ENCODE results near the gene SOX6.

SOX6 gene

DNA sequence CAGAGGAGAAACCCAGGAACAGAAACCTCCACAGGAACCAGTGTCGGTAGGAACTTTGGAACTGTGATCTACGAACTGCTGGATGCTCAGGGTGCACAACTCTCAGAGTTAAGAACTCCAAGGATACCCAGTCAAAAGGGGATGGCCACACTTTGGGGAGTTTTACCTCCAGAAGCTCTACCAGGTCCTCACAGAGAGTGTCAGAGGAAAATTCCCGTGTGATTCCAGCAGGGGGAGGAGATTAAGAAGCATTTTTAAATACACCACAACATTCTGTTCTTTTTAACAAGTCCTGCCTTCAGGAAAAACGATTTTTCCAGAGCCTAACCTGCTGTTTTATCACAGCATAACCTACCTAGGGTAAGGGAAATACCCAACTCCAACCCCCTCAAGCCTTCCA, 104.0 kb downstream of the SOX6 start:
- H3K9me3 ChIP-seq (ENCODE audit: control insufficient read depth, insufficient read depth, low read length), result no peaks in the 10 kb centered on the region
- no peak overlapping the region for H3K9ac ChIP-seq (ENCODE audit: low read depth, low read length)
- no peaks in the 10 kb centered on the region for H3K36me3 ChIP-seq (ENCODE audit: insufficient read depth, low read length)

DNA sequence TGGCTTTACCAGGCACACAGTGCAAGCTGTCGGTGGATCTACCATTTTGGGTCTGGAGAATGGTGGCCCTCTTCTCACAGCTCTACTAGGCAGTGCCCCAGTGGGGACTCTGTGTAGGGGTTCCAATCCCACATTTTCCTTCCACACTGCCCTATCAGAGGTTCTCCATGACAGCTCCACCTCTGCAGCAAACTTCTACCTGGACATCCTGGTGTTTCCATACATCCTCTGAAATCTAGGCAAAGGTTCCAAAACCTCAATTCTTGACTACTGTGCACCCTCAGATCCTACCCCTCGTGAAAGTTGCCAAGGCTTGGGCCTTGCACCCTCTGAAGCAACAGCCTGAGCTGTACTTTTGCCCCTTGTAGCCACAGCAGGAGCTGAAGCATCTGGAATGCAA, 108.1 kb downstream of the SOX6 start:
- Histone ChIP-seq H3K9ac (ENCODE audit: low read depth, low read length) (no peak overlapping the region), H3K9me3 (ENCODE audit: control insufficient read depth, insufficient read depth, low read length) (no peaks in the 10 kb centered on the region), H3K4me1 (ENCODE audit: insufficient read depth, low read length) (no peaks in the 10 kb centered on the region), H3K36me3 (ENCODE audit: insufficient read depth, low read length) (no peaks in the 10 kb centered on the region)

More for the DNA sequence above, 104.0 kb downstream of the SOX6 start:
- no peaks in the 10 kb centered on the region for H3K4me1 ChIP-seq (ENCODE audit: insufficient read depth, low read length)

DNA sequence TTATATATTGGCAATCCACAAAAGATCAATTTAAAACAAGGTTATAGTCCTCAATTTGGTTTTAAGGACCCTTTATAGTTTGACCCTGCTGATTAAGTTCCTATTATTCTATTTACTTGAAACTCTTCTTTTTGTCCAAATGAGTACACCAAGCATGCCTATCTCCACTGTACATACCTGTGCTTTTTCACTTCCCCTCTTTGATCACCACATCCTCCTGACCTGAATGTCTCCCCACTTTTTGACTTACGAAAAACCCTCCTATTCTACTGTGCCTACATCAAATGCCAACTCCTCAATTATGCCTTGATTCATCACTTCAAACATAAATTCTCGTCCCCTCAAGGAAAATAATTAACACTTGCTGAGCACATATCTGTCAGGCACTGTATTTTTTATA, 113.5 kb downstream of the SOX6 start:
- Histone ChIP-seq H3K9ac (ENCODE audit: low read depth, low read length) (no peak overlapping the region), H3K9me3 (ENCODE audit: control insufficient read depth, insufficient read depth, low read length) (no peaks in the 10 kb centered on the region), H3K36me3 (ENCODE audit: insufficient read depth, low read length) (no peaks in the 10 kb centered on the region), H3K4me1 (ENCODE audit: insufficient read depth, low read length) (peaks cover 4% of the 10 kb centered on the region; the same call in 1 of the 2 replicates)

DNA sequence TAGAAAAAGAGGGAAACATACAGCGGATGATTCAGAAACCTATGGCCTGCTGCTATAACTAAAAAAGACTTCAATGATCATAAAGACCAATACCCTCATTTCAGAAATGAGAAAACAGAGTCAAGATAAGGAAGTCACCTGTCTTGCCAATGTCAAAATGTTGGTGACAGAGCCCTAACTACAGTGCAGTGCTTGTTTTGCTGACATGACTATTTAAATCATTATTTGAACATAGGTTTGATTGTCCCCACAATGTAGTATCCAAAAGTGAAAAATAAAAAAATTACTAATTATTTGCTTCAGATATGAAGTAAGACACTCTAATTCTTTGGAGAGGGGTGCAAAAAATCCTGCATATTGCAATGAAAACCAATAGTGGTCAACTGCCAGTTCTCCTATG, 115.7 kb downstream of the SOX6 start:
- Histone ChIP-seq H3K9ac (ENCODE audit: low read depth, low read length) (no peak overlapping the region), H3K4me1 (ENCODE audit: insufficient read depth, low read length) (peaks cover 4% of the 10 kb centered on the region; the same call in 1 of the 2 replicates), H3K36me3 (ENCODE audit: insufficient read depth, low read length) (no peaks in the 10 kb centered on the region), H3K9me3 (ENCODE audit: control insufficient read depth, insufficient read depth, low read length) (no peaks in the 10 kb centered on the region)

DNA sequence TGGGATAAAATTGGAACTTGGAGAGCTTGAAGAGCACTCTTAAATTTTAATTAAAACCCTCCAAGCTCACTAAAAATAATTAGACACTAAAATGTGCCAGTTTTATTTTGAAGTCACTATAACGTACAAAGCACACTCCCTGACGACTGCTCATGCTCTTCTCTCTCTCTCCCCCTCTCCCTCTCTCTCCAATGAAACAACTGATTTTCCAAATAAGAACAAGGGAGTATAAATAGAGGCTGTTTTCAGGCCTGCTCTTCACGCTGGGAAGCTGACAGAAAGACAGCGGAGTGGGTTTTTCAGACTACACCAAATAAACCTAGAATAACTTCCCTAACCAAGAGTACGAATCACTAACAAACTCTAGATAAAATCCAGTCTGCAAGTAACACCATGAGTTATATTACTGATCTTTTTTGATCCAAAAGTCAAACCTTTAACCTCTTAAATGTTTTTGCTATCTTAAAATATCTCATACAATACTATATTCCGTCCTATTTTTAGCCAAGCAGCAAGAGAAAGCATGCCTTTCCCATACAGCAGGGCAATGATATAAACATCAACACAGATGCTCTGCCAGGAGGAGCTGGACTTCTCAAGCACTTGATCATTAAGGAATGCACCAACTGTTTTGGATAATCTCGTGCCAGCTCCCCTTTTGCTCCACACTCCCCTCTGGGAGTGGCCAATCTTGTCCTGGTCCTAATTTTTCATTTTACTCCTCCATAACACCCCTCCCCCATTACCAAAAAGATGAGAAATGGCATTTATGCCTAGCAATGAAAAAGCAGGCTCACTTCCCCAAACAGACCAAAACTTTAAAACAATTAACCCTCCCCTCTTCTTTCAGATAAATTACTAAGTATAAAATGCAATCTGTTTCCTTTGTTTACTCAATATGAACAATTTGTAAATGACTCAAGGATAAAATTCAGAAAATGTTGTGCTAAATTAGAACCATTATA, 116.9 kb downstream of the SOX6 start:
- Histone ChIP-seq H3K4me1 (ENCODE audit: insufficient read depth, low read length) (peaks cover 4% of the 10 kb centered on the region; the same call in 1 of the 2 replicates), H3K9me3 (ENCODE audit: control insufficient read depth, insufficient read depth, low read length) (no peaks in the 10 kb centered on the region), H3K36me3 (ENCODE audit: insufficient read depth, low read length) (no peaks in the 10 kb centered on the region), H3K9ac (ENCODE audit: low read depth, low read length) (no peak overlapping the region)

DNA sequence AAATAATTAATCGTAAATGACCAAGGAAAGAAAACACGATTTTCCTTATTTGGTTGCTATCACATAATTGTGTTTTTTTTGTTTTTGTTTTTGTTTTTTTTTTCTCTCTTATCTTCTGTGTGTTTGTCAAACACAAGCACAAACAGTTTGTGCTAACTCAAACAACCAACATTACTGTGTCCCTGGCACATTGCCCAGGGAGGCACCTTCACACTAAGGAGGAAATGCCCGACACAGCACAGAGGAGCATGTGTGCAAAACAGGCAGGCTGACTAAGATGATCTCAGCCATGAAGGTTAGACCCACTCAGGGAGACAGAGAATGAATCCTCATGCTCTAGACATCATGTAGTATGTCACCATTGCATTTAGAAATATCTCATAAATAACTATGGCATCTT, 130.1 kb downstream of the SOX6 start:
- no peak overlapping the region for H3K9ac ChIP-seq (ENCODE audit: low read depth, low read length)
- H3K36me3 ChIP-seq (ENCODE audit: insufficient read depth, low read length), result no peaks in the 10 kb centered on the region

DNA sequence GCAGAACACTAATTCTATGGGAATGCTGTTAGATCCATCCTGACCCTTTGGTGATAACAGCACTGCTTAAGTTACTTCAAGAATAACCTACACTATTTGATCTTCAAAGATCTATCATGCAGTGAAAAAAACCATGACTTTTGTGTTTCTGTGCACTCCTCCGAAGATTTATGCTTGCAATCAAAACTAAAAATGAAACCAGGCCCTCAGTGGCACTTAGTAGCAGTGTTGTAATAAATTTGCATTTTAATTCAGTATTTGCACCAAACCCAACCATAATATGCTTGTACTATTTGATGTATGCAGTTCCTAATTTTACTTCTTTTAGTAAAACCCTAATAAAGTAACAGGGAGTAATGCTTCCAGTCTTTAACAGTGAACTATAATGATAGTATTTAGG, 130.7 kb downstream of the SOX6 start:
- Histone ChIP-seq H3K4me1 (ENCODE audit: insufficient read depth, low read length) (no peaks in the 10 kb centered on the region; the same call in 1 of the 2 replicates), H3K9me3 (ENCODE audit: control insufficient read depth, insufficient read depth, low read length) (no peaks in the 10 kb centered on the region), H3K9ac (ENCODE audit: low read depth, low read length) (no peak overlapping the region), H3K36me3 (ENCODE audit: insufficient read depth, low read length) (no peaks in the 10 kb centered on the region)

More for the DNA sequence above, 130.1 kb downstream of the SOX6 start:
- Histone ChIP-seq H3K4me1 (ENCODE audit: insufficient read depth, low read length) (no peaks in the 10 kb centered on the region; the same call in 1 of the 2 replicates), H3K9me3 (ENCODE audit: control insufficient read depth, insufficient read depth, low read length) (no peaks in the 10 kb centered on the region)

DNA sequence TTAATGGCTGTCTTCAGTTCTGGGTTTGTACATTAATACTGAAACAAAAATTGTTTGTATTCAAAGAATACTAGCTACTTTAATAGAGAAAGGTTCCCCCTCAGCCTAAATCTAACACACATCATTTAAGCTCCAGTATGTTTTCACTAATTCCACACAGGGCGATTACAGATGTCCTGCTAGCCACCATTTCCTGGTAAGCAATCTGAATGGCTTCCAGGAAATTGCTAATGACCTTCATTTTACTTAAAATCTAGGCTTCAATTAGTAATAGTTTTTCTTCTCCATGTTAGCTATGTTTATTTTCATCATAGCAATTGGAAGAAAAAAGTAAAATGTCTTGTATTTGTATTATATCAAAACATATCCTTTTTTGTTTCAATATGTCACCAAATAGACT, 132.8 kb downstream of the SOX6 start:
- no peaks in the 10 kb centered on the region for H3K36me3 ChIP-seq (ENCODE audit: insufficient read depth, low read length)
- H3K9me3 ChIP-seq (ENCODE audit: control insufficient read depth, insufficient read depth, low read length), result no peaks in the 10 kb centered on the region
- H3K9ac ChIP-seq (ENCODE audit: low read depth, low read length), result no peak overlapping the region
- H3K4me1 ChIP-seq (ENCODE audit: insufficient read depth, low read length), result no peaks in the 10 kb centered on the region; the same call in 1 of the 2 replicates

DNA sequence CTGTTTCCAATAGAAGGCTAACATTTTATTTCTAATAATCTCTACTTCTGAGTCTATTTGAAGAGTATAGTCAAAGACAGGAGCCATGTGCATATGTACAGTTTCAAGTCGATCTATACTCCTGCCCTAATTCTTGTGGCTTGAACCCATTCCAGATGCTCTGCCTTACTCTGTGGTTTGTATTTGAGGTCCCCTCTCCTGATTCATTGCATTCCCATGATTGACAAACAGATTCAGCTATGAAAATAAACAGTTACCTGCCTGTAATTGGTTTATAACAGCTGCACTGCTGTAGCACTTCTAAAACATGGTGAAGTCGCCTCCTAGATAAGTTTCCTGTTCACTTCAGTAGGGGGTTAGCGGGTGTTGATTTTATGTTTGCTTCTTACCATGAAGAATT, 138.7 kb downstream of the SOX6 start:
- Histone ChIP-seq H3K9ac (ENCODE audit: low read depth, low read length) (no peak overlapping the region), H3K9me3 (ENCODE audit: control insufficient read depth, insufficient read depth, low read length) (no peaks in the 10 kb centered on the region), H3K4me1 (ENCODE audit: insufficient read depth, low read length) (no peaks in the 10 kb centered on the region), H3K36me3 (ENCODE audit: insufficient read depth, low read length) (no peaks in the 10 kb centered on the region)

DNA sequence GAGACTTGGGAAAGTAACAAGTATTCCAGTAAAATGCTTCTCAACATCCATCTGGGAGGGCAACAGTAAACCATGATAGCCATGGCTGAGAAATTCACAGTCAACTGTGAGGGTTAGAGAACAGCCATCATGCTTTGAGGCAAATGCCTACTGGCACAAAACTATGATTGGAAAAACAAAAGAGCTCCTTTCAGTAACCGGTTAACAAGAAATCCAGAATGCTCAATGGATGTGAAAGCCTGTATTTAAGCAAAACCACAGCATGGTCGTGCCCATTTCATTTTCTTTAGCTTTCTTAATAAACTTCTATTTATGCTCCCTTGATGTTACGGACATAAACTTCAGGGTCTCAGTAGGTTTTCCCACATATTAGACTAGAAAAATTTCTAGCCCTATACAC, 139.5 kb downstream of the SOX6 start:
- Histone ChIP-seq H3K9me3 (ENCODE audit: control insufficient read depth, insufficient read depth, low read length) (no peaks in the 10 kb centered on the region), H3K36me3 (ENCODE audit: insufficient read depth, low read length) (no peaks in the 10 kb centered on the region), H3K9ac (ENCODE audit: low read depth, low read length) (no peak overlapping the region), H3K4me1 (ENCODE audit: insufficient read depth, low read length) (no peaks in the 10 kb centered on the region)

DNA sequence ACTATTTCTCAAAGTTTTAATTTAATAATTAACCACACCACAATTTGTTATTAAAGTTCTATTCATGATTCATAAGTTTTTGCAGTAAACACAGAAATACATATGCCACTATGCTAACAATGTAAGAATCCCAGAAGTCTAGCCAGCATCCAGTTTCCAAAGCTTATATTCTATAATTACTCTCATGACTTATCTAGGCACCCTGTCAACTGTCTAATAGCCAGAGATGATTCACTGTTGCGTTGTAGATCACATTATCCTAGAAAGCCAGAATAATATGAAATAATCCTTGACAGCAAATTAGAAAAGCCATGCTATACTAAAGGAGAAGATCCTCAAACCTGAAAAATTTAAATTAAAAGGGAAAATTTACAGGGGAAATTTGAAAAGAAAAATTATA, 141.0 kb downstream of the SOX6 start:
- Histone ChIP-seq H3K4me1 (ENCODE audit: insufficient read depth, low read length) (no peaks in the 10 kb centered on the region), H3K9me3 (ENCODE audit: control insufficient read depth, insufficient read depth, low read length) (no peaks in the 10 kb centered on the region), H3K9ac (ENCODE audit: low read depth, low read length) (no peak overlapping the region), H3K36me3 (ENCODE audit: insufficient read depth, low read length) (no peaks in the 10 kb centered on the region)

DNA sequence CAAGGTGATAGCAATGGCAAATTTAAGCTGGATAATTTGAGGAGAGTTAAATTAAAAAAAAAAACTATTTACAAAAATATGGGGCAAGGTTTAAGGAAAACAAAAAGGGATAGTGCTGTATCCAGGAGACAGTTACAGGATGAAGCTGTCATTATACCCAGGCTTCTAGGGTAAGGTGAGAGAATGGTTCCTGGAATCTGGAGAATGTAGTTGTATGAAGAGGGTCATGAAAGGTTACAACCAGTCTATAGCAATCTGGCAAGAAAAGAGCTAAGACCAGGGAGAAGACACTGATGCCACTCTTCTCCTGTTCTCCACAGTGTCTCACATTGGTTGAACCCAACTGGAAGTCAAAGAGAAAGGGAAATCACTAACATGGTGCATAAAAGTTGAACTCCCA, 144.9 kb downstream of the SOX6 start:
- Histone ChIP-seq H3K9ac (ENCODE audit: low read depth, low read length) (no peak overlapping the region), H3K9me3 (ENCODE audit: control insufficient read depth, insufficient read depth, low read length) (no peaks in the 10 kb centered on the region), H3K4me1 (ENCODE audit: insufficient read depth, low read length) (no peaks in the 10 kb centered on the region), H3K36me3 (ENCODE audit: insufficient read depth, low read length) (no peaks in the 10 kb centered on the region)

DNA sequence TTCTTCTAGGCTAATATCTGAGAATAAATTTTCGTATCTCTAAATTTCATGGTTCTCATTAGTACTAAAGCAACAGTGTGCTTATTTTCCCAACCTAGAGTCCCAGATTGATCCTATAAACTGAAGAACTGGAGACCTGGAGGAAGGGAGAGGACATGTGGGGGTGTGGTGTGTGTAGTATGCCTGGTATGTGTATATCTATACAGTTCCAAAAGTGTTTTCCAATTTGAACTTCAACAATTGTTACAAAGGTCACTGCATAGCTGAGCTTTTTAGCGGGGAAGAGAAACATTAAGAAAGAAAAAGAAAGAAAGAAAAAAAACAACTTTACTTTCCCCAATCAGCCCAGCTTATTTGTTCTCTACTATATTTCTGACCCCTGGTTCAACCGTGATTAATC, 152.1 kb downstream of the SOX6 start:
- H3K9me3 ChIP-seq (ENCODE audit: control insufficient read depth, insufficient read depth, low read length), result no peaks in the 10 kb centered on the region
- no peaks in the 10 kb centered on the region for H3K4me1 ChIP-seq (ENCODE audit: insufficient read depth, low read length)
- no peak overlapping the region for H3K9ac ChIP-seq (ENCODE audit: low read depth, low read length)
- no peaks in the 10 kb centered on the region for H3K36me3 ChIP-seq (ENCODE audit: insufficient read depth, low read length)

DNA sequence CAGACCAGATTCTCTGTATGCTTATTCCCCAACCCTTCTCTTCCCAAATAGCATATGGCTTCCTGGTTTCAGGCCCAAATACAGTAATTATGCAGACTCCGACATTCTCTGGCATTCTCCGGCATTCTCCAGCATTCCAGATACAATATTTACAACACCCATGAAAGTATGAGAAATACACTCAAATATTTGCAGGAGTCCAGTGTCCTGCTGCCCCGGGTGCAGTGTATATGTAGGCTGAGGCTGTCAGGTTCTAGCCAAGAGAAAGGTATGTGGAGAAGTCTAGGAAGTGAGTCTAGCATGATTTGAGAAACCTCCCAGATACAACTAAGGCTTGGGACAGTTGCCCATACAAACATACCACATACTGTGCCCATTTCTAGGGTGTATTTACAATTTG, 160.7 kb downstream of the SOX6 start:
- Histone ChIP-seq H3K4me1 (ENCODE audit: insufficient read depth, low read length) (peaks cover 10% of the 10 kb centered on the region; the same call in 1 of the 2 replicates), H3K36me3 (ENCODE audit: insufficient read depth, low read length) (no peaks in the 10 kb centered on the region), H3K9me3 (ENCODE audit: control insufficient read depth, insufficient read depth, low read length) (no peaks in the 10 kb centered on the region), H3K9ac (ENCODE audit: low read depth, low read length) (no peak overlapping the region)

DNA sequence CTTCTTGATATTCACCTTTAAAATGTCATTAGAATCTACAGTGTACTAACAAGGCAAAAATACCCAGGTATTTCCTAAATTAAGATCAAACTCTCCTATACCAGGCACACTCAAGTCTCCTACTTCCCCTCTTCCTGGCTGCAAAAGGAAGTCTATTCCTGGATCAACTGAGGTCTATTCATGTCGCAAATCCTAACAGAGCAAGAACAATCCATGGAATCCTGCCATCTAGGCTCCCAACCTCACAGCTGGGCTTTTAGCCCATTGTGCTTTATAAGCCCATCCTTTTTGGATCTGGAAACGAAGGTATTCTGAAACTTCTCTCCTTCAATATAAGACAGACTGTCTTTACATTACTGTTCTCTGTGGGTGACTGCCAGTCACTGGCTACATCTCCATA, 161.8 kb downstream of the SOX6 start:
- Histone ChIP-seq H3K9ac (ENCODE audit: low read depth, low read length) (no peak overlapping the region), H3K36me3 (ENCODE audit: insufficient read depth, low read length) (no peaks in the 10 kb centered on the region), H3K4me1 (ENCODE audit: insufficient read depth, low read length) (peaks cover 10% of the 10 kb centered on the region; the same call in 1 of the 2 replicates), H3K9me3 (ENCODE audit: control insufficient read depth, insufficient read depth, low read length) (no peaks in the 10 kb centered on the region)

All from ES-I3 (cell line).